ENCODE results near the gene BOC. TPM values are rescaled to one million over a fixed set of nuclear protein-coding genes. Genes with fewer than 3 reads are reported as not detected.

Gene BOC
- total RNA-seq, 1 experiment from 2014 or later = 4.5 TPM

DNA sequence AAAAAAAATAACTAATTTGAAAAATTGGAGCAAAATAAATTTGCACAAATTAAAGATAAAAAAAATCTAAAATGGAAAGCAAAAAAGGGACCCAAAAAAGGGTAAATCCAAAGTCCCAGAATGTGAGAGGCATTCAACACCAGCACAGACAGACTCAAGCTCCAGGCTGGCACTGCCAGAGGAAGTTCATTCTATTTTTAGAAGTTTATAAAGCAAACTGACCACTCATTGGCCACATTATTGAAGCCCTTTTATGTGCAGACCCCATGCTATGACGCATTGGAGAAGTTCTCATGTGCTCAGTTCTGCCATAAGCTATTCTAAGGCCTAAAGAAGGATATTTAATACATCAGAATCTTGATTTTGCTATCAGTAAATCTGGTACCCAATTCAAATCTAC lies 17.6 kb upstream of the BOC start:
- no peak for DNase-seq (ENCODE audit: low spot score)

GRCh38 chr3:113194823-113195401 lies 16.4 kb upstream of the BOC start:
- no peak for DNase-seq (ENCODE audit: low spot score)

DNA sequence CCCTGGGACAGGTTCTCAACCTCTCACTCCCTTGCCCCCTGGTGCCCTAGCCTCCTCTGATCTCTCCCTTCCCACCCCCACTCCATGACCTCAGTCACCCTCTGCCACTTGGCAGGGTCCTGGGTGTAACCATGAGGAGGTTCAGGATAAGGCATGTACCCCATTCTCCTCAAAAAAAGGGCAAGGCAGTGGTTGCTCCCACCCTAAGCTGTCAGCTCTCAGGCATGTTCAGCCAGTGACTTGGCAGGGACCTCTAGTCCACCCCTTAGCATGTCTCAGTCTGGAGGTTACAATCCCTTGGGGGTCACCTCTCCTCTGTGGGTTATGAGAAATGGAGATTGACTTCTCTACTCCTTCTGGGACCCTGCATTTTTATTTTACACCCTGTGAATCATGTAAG lies 11.0 kb upstream of the BOC start:
- DNase-seq (ENCODE audit: low spot score) = no peak

DNA sequence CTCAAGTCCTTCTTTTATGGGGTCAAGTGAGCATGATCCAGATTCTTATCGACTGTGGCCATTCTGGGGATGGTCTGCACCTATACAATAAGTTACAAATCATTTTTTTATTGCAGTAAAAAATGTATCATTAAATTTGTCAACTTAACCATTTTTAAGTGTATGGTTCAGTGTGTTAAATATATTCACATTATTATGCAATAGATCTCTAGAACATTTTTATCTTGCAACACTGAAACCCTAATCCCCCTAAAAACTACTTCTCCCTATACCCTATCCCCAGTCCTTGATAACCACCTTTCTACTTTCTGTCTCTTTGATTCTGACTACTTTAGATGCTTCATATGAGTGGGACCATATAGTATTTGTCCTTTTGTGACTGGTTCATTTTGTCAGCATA lies 10.4 kb upstream of the BOC start:
- DNase-seq (ENCODE audit: low spot score) = no peak

DNA sequence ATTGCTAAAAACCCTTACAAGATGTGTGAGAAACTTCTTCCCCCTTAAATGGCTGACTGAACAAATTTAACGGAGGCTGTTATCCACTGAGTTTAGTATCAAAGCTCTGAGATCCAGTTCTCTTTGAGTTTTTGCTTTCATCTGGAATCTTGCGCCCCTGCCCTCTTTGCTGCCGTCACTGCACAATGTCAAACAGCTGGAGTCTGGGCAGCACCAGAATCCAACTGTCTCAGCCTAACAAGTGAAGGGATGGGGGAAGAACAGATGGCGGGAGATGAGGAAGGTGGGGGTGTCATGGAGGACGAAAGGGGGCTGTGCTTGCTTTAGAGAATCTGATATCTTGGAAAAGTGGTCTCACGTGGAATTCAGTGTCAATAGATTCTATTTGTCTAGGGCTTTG lies 7.0 kb upstream of the BOC start:
- no peak for DNase-seq (ENCODE audit: low spot score)

DNA sequence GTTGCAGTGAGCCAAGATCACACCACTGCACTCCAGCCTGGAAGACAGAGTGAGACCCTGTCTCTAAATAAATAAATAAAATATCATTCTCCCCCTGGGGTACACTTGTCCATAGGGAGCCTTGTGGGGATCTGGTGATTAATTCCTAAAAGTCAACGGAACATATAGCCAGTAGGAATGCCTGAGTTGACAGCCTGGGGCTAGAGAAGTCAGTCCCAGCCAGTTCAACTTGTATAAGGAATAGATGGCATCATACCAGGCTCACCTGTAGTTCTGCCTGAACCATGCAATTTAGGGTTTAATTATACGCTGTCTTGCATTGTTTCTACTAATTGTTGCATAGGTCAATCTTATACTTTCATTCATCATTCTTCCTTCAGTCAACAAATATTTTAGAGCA lies 5.9 kb upstream of the BOC start:
- no peak for DNase-seq (ENCODE audit: low spot score)

GRCh38 chr3:113210604-113211329 lies 590 bp upstream of the BOC start:
- DNase-seq (ENCODE audit: low spot score) = no peak

GRCh38 chr3:113212150-113212843 lies 940 bp downstream of the BOC start:
- DNase-seq (ENCODE audit: low spot score) = no peak

DNA sequence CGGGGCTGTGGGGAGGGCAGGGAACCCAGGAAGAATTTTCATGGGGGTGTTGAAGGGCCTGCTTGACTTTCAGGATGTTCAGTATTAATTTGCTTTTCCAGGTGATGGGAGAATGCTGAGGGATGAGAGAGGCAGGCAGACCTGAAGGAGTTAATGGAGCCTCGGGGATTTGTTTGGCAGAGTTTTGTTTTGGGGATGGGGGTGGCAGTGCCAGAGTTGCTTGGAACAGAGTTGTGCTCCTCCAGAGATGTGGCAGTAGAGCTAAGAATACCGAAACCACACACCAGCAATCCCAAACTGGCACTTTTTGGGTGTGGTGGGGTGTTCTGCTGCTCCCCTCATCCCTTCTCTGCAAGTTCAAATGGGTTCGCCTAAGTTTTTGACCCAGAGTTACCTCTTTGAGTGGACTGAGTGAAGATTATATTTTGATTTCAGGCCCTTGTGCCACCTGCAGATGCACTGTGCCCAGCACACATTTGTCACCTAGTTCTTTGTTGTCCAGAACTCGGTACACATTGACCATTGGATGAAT lies 1.6 kb downstream of the BOC start:
- DNase-seq (ENCODE audit: low spot score) = no peak

GRCh38 chr3:113213896-113214587 lies 2.7 kb downstream of the BOC start:
- no peak for DNase-seq (ENCODE audit: low spot score)

- DNase-seq (ENCODE audit: low spot score) = no peak
Measured at GRCh38 chr3:113214917-113215595, 3.7 kb downstream of the BOC start.

GRCh38 chr3:113216393-113216792 lies 5.0 kb downstream of the BOC start:
- no peak for DNase-seq (ENCODE audit: low spot score)

- no peak for DNase-seq (ENCODE audit: low spot score)
Measured at GRCh38 chr3:113218011-113218680, 6.8 kb downstream of the BOC start.

- DNase-seq (ENCODE audit: low spot score) = no peak
Measured at GRCh38 chr3:113218681-113219045, 7.3 kb downstream of the BOC start.

DNA sequence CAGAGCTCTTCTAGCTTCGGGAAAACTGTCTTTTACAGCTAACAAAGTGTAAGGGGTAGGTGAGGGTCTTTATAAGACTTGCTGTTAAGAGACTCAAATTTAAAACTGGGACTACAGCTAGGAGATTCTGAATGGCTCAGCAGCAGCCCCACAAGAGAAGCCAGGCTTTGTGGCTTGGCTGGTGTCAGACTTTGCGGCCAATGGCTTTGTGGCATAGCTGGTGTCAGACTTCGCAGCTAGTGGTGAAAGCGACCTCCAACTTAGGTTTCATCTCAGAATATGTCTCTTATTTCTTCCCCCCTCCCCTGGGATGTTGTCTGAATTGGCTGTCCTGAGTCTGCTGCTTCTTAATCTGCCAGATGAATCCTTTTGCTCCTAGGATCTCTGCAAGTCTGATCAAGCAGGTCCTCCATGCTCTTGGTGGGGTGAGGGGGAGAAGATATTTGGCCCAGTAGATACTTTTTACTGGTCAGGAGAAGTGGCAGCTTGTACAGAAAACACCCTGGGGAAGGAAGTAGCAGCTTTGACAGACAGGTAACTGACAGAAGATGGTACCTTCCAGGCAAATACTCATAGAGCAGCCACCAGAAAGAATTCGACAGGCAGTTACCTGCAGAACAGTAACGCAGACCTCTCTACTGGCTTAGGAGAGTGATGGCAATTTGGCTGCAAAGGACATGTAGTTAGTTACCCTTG lies 8.4 kb downstream of the BOC start:
- DNase-seq (ENCODE audit: low spot score) = no peak

- DNase-seq (ENCODE audit: low spot score) = no peak
Measured at GRCh38 chr3:113220721-113221120, 9.4 kb downstream of the BOC start.

DNA sequence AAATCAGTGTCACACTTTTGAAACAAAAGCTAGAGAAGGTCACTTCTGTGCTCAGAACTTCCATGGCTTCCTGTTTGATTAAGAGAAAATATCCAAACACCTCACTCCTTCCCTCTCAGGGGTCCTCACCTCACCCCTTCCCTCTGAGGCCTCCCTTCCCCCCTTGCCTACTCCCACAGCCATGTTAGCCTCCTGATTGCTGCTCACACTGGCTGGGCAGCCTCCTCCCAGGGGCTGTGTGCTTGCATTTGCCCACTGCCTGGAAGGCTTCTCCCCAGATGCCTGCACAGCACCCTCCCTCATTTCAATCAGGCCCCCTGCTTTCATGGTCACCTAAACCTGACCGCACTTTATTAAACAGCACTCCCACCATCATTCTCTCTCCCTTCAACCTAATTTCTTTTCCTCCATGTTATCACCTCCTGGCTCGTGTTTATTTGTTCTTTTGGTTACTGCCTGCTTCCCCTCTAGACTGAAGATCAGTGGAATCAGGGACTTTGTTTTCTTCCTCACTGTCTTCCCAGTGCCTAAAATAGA lies 10.4 kb downstream of the BOC start:
- no peak for DNase-seq (ENCODE audit: low spot score)

GRCh38 chr3:113222451-113223086 lies 11.2 kb downstream of the BOC start:
- no peak for DNase-seq (ENCODE audit: low spot score)

GRCh38 chr3:113223475-113224281 lies 12.3 kb downstream of the BOC start:
- no peak for DNase-seq (ENCODE audit: low spot score)
